Measurements from ENCODE around the gene EFHC1.

EFHC1 gene

DNA sequence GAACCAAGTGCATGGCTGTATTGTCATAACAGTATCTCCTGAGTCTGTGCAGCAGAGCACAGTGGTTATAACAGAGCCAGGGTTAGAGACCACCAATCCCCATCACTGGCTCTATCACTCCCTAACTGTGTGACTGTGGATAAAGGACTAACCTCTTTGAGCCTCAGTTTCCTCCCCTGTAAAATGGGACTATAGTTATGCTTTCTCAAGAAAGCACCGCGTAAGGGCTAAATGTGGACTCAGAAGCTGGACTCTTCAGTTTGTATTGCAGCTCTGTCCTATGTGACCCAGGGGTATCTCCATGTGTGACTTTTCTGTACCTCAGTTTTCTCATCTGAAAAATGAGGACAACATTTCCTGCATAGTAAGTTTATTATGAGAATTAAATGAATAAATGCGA, 96.8 kb downstream of the EFHC1 start:
- TF ChIP-seq ZNF565 (CRISPR knock-in tag; conservative IDR thresholded peaks at IDR 0.05; ENCODE audit: low read depth) (no peak), TOX (CRISPR knock-in tag; IDR thresholded peaks at IDR 0.05; ENCODE audit: borderline replicate concordance) (no peak), ZFP30 (CRISPR knock-in tag; IDR thresholded peaks at IDR 0.05) (no peak), ESRRG (CRISPR knock-in tag; IDR thresholded peaks at IDR 0.05) (no peak), ZC3H10 (CRISPR knock-in tag; IDR thresholded peaks at IDR 0.05) (no peak), CSDC2 (CRISPR knock-in tag; IDR thresholded peaks at IDR 0.05) (no peak), SNAI2 (CRISPR knock-in tag; IDR thresholded peaks at IDR 0.05) (no peak), TCF4 (CRISPR knock-in tag; IDR thresholded peaks at IDR 0.05; ENCODE audit: borderline replicate concordance) (no peak), ARNTL (CRISPR knock-in tag; IDR thresholded peaks at IDR 0.05; ENCODE audit: borderline replicate concordance, low read depth) (no peak), ZNF70 (CRISPR knock-in tag; IDR thresholded peaks at IDR 0.05) (no peak), ZNF8 (CRISPR knock-in tag; IDR thresholded peaks at IDR 0.05) (no peak), ISL1 (CRISPR knock-in tag; IDR thresholded peaks at IDR 0.05) (no peak), ZFP3 (CRISPR knock-in tag; IDR thresholded peaks at IDR 0.05) (no peak), BACH2 (CRISPR knock-in tag; IDR thresholded peaks at IDR 0.05; ENCODE audit: borderline replicate concordance) (no peak), PPARA (CRISPR knock-in tag; IDR thresholded peaks at IDR 0.05; ENCODE audit: borderline replicate concordance) (no peak)
- TF ChIP-seq, protein P1, sequence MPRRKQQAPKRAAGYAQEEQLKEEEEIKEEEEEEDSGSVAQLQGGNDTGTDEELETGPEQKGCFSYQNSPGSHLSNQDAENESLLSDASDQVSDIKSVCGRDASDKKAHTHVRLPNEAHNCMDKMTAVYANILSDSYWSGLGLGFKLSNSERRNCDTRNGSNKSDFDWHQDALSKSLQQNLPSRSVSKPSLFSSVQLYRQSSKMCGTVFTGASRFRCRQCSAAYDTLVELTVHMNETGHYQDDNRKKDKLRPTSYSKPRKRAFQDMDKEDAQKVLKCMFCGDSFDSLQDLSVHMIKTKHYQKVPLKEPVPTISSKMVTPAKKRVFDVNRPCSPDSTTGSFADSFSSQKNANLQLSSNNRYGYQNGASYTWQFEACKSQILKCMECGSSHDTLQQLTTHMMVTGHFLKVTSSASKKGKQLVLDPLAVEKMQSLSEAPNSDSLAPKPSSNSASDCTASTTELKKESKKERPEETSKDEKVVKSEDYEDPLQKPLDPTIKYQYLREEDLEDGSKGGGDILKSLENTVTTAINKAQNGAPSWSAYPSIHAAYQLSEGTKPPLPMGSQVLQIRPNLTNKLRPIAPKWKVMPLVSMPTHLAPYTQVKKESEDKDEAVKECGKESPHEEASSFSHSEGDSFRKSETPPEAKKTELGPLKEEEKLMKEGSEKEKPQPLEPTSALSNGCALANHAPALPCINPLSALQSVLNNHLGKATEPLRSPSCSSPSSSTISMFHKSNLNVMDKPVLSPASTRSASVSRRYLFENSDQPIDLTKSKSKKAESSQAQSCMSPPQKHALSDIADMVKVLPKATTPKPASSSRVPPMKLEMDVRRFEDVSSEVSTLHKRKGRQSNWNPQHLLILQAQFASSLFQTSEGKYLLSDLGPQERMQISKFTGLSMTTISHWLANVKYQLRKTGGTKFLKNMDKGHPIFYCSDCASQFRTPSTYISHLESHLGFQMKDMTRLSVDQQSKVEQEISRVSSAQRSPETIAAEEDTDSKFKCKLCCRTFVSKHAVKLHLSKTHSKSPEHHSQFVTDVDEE (CRISPR knock-in tag; IDR thresholded peaks at IDR 0.05) = no peak
- TF ChIP-seq, protein P2, sequence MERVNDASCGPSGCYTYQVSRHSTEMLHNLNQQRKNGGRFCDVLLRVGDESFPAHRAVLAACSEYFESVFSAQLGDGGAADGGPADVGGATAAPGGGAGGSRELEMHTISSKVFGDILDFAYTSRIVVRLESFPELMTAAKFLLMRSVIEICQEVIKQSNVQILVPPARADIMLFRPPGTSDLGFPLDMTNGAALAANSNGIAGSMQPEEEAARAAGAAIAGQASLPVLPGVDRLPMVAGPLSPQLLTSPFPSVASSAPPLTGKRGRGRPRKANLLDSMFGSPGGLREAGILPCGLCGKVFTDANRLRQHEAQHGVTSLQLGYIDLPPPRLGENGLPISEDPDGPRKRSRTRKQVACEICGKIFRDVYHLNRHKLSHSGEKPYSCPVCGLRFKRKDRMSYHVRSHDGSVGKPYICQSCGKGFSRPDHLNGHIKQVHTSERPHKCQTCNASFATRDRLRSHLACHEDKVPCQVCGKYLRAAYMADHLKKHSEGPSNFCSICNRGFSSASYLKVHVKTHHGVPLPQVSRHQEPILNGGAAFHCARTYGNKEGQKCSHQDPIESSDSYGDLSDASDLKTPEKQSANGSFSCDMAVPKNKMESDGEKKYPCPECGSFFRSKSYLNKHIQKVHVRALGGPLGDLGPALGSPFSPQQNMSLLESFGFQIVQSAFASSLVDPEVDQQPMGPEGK (CRISPR knock-in tag; IDR thresholded peaks at IDR 0.05; ENCODE audit: borderline replicate concordance) = no peak
- TF ChIP-seq, protein P3, sequence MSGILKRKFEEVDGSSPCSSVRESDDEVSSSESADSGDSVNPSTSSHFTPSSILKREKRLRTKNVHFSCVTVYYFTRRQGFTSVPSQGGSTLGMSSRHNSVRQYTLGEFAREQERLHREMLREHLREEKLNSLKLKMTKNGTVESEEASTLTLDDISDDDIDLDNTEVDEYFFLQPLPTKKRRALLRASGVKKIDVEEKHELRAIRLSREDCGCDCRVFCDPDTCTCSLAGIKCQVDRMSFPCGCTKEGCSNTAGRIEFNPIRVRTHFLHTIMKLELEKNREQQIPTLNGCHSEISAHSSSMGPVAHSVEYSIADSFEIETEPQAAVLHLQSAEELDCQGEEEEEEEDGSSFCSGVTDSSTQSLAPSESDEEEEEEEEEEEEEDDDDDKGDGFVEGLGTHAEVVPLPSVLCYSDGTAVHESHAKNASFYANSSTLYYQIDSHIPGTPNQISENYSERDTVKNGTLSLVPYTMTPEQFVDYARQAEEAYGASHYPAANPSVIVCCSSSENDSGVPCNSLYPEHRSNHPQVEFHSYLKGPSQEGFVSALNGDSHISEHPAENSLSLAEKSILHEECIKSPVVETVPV (CRISPR knock-in tag; IDR thresholded peaks at IDR 0.05) = no peak
- ATAC-seq = no peak

DNA sequence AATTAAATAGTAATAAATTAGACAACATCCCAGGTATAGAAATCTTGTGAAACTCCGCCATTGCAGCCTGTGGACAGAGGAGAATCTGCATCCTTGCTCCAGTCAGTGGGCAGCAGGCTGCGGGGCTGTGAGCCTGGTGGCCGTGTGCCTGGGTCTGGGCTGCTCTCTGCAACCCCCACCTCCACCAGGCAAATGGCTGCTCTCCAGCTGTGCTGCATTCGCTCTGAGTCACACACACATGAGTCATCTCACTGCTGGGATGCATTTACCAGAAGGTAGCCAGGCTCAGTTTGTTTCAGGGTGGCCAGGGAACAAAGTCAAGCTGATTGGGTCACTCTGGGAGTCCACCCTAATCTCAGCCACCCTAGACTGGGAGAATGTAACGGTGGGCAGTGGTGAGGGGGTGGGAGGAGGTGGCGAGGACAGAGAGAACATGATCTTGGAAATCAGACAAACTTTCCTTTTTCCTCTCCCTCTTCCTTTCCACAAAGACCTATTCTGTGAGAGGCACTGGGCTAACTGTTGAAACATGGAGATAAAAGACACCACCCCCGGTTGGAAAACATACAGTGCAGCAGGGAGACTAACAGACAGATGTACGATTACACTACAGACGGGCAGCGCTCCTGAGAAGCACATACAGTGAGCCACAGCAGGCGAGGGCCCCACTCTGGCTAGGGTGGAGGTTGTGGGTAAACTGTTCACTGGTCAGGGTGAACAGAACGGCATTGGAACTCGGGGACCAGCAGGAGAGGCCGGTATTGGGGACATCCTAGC, 97.5 kb downstream of the EFHC1 start:
- peak; percentile 91 for ATAC-seq
- TF ChIP-seq PPARA (CRISPR knock-in tag; IDR thresholded peaks at IDR 0.05; ENCODE audit: borderline replicate concordance) = no peak
- TF ChIP-seq ZFP3 (CRISPR knock-in tag; IDR thresholded peaks at IDR 0.05) = no peak
- no peak for TF ChIP-seq BACH2 (CRISPR knock-in tag; IDR thresholded peaks at IDR 0.05; ENCODE audit: borderline replicate concordance)
- TF ChIP-seq GLIS3 (CRISPR knock-in tag; IDR thresholded peaks at IDR 0.05) = no peak
- peak; percentile 69; the same call in 1 of the 2 replicates for TF ChIP-seq TCF4 (CRISPR knock-in tag; IDR thresholded peaks at IDR 0.05; ENCODE audit: borderline replicate concordance)
- no peak for TF ChIP-seq ZC3H10 (CRISPR knock-in tag; IDR thresholded peaks at IDR 0.05)
- no peak for TF ChIP-seq POU6F1 (CRISPR knock-in tag; IDR thresholded peaks at IDR 0.05; ENCODE audit: borderline replicate concordance, low read depth)
- no peak for TF ChIP-seq ESRRG (CRISPR knock-in tag; IDR thresholded peaks at IDR 0.05)
- TF ChIP-seq, protein P2 (CRISPR knock-in tag; IDR thresholded peaks at IDR 0.05; ENCODE audit: borderline replicate concordance) = peak; percentile 27; the same call in 1 of the 2 replicates
- no peak for TF ChIP-seq OSR1 (CRISPR knock-in tag; IDR thresholded peaks at IDR 0.05)
- TF ChIP-seq ISL1 (CRISPR knock-in tag; IDR thresholded peaks at IDR 0.05) = no peak
- TF ChIP-seq, protein P4, sequence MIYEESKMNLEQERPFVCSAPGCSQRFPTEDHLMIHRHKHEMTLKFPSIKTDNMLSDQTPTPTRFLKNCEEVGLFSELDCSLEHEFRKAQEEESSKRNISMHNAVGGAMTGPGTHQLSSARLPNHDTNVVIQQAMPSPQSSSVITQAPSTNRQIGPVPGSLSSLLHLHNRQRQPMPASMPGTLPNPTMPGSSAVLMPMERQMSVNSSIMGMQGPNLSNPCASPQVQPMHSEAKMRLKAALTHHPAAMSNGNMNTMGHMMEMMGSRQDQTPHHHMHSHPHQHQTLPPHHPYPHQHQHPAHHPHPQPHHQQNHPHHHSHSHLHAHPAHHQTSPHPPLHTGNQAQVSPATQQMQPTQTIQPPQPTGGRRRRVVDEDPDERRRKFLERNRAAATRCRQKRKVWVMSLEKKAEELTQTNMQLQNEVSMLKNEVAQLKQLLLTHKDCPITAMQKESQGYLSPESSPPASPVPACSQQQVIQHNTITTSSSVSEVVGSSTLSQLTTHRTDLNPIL (CRISPR knock-in tag; IDR thresholded peaks at IDR 0.05; ENCODE audit: low read depth) = no peak
- TF ChIP-seq ARNTL (CRISPR knock-in tag; IDR thresholded peaks at IDR 0.05; ENCODE audit: borderline replicate concordance, low read depth) = no peak
- no peak for TF ChIP-seq ZNF70 (CRISPR knock-in tag; IDR thresholded peaks at IDR 0.05)
- TF ChIP-seq CSDC2 (CRISPR knock-in tag; IDR thresholded peaks at IDR 0.05) = peak; percentile 25; the same call in 1 of the 2 replicates
- TF ChIP-seq ZNF8 (CRISPR knock-in tag; IDR thresholded peaks at IDR 0.05) = no peak
- no peak for TF ChIP-seq SNAI2 (CRISPR knock-in tag; IDR thresholded peaks at IDR 0.05)
- TF ChIP-seq TOX (CRISPR knock-in tag; IDR thresholded peaks at IDR 0.05; ENCODE audit: borderline replicate concordance) = no peak
- TF ChIP-seq ZFP30 (CRISPR knock-in tag; IDR thresholded peaks at IDR 0.05) = no peak
- TF ChIP-seq ZNF565 (CRISPR knock-in tag; conservative IDR thresholded peaks at IDR 0.05; ENCODE audit: low read depth) = no peak
- TF ChIP-seq, protein P1 (CRISPR knock-in tag; IDR thresholded peaks at IDR 0.05) = 0 out of 2 replicates have a peak, but pooled peaks have one; percentile 65
- no peak for TF ChIP-seq RARB (CRISPR knock-in tag; IDR thresholded peaks at IDR 0.05)
